ENCODE results near the gene PRPSAP1.

Gene PRPSAP1

GRCh38 chr17:76292567-76292966, 61.1 kb downstream of the PRPSAP1 start:
- H3K4me3 ChIP-seq (ENCODE audit: low read depth, low read length): no peak overlapping the region
- no peak for TF ChIP-seq CTCF (IDR thresholded peaks at IDR 0.05; ENCODE audit: borderline replicate concordance, insufficient read depth, low read depth, low read length)

- TF ChIP-seq CTCF (IDR thresholded peaks at IDR 0.05; ENCODE audit: borderline replicate concordance, insufficient read depth, low read depth, low read length): no peak
- H3K4me3 ChIP-seq (ENCODE audit: low read depth, low read length): no peak overlapping the region
Measured at GRCh38 chr17:76281573-76282371, 71.9 kb downstream of the PRPSAP1 start.

GRCh38 chr17:76280650-76281049, 73.1 kb downstream of the PRPSAP1 start:
- H3K4me3 ChIP-seq (ENCODE audit: low read depth, low read length): no peak overlapping the region
- no peak for TF ChIP-seq CTCF (IDR thresholded peaks at IDR 0.05; ENCODE audit: borderline replicate concordance, insufficient read depth, low read depth, low read length)

GRCh38 chr17:76279742-76280287, 73.9 kb downstream of the PRPSAP1 start:
- TF ChIP-seq CTCF (IDR thresholded peaks at IDR 0.05; ENCODE audit: borderline replicate concordance, insufficient read depth, low read depth, low read length): no peak

GRCh38 chr17:76278952-76279741, 74.6 kb downstream of the PRPSAP1 start:
- TF ChIP-seq CTCF (IDR thresholded peaks at IDR 0.05; ENCODE audit: borderline replicate concordance, insufficient read depth, low read depth, low read length): peak; percentile 90
- H3K4me3 ChIP-seq (ENCODE audit: low read depth, low read length): no peak overlapping the region

More at GRCh38 chr17:76279742-76280287, 73.9 kb downstream of the PRPSAP1 start:
- no peak overlapping the region for H3K4me3 ChIP-seq (ENCODE audit: low read depth, low read length)

- no peak for TF ChIP-seq CTCF (IDR thresholded peaks at IDR 0.05; ENCODE audit: borderline replicate concordance, insufficient read depth, low read depth, low read length)
- H3K4me3 ChIP-seq (ENCODE audit: low read depth, low read length): no peak overlapping the region
Measured at GRCh38 chr17:76278268-76278908, 75.3 kb downstream of the PRPSAP1 start.

Data from GM12875 (cell line).